Astrocyte of the spinal cord (primary cell): Measurements from ENCODE around the gene MKRN1.
"Not testable (repeated sequence)": the region's sequence is repeated elsewhere in the genome, so short reads cannot be mapped to it uniquely, and the experiment has no call there.

Source experiments
- DNase-seq: peaks from one replicate; pipeline ENCODE4 v3.0.0; 2011; ENCODE audit warnings: low read depth, low spot score
- H3K4me3 ChIP-seq: 2 replicates; pipeline ENCODE4 v1.5.1; 2011; ENCODE audit warnings: low read depth, mild to moderate bottlenecking, low read length, moderate library complexity
- in situ Hi-C: cut with HindIII; loops from 2 replicates; pipeline ENCODE4 v1.10.0; 2017; ENCODE audit warnings: low sequenced_read_pairs
- TF ChIP-seq, protein P1 (sequence below): IDR thresholded peaks from 2 replicates; pipeline ENCODE4 v1.5.1; 2012; ENCODE audit warnings: low read depth, mild to moderate bottlenecking, low read length, inconsistent platforms

Gene MKRN1

DNA sequence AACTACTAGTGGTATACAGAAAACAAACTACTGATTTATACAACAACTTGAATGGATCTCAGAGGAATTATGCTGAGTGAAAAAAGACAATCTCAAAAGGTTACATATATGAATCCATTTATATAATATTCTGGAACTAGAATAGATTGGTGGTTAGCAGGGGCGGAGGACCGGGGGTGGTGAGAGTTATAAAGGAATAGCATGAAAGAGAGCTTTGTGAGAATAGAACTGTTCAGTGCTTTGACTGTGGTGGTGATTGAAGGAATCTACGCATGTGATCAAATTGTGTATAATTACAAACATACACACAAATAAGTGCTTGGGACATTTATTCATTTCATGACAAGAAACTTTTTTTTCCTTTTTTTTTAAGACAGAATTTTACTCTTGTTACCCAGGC lies 55.8 kb downstream of the MKRN1 start:
- in situ Hi-C loops, result no loop called here
- TF ChIP-seq, protein P1, sequence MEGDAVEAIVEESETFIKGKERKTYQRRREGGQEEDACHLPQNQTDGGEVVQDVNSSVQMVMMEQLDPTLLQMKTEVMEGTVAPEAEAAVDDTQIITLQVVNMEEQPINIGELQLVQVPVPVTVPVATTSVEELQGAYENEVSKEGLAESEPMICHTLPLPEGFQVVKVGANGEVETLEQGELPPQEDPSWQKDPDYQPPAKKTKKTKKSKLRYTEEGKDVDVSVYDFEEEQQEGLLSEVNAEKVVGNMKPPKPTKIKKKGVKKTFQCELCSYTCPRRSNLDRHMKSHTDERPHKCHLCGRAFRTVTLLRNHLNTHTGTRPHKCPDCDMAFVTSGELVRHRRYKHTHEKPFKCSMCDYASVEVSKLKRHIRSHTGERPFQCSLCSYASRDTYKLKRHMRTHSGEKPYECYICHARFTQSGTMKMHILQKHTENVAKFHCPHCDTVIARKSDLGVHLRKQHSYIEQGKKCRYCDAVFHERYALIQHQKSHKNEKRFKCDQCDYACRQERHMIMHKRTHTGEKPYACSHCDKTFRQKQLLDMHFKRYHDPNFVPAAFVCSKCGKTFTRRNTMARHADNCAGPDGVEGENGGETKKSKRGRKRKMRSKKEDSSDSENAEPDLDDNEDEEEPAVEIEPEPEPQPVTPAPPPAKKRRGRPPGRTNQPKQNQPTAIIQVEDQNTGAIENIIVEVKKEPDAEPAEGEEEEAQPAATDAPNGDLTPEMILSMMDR, result no peak
- no peak for DNase-seq
- H3K4me3 ChIP-seq, result no peak overlapping the region

DNA sequence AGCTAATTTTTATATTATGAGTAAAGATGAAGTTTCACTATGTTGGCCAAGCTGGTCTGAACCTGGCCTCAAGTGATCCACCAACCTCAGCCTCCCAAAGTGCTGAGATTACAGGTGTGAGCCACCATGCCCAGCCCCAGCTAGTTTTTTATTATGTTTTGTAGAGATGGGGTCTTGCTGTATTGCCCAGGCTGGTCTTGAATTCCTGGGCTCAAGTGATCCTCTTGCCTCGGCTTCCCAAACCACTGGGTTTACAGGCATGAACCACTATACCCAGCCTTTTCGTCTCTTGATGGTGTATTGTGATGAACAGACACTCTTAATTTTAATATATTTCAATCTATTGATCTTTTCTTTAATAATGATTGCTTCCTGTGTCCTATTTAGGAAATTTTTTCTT lies 57.8 kb downstream of the MKRN1 start:
- in situ Hi-C loops, result no loop called here
- H3K4me3 ChIP-seq, result no peak overlapping the region
- DNase-seq, result no peak
- TF ChIP-seq, protein P1, result no peak

DNA sequence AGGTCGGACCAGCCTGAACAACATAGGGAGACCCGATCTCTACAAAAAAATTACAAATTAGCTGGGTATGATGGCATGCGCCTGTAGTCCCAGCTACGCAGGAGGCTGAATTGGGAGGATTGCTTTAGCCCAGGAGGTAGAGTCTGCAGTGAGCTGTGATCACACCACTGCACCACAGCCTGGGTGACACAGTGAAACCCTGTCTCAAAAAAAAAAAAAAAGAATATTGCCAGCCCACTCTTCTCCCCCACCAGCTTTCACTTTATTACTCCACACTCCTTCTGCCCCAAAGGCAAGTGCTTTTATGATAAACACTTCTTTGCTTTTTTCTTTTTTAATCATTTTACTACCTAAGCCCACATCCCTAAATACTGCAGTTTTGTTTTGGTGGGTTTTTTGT lies 60.7 kb downstream of the MKRN1 start:
- H3K4me3 ChIP-seq, result no peak overlapping the region
- no peak for DNase-seq
- TF ChIP-seq, protein P1, result no peak
- in situ Hi-C loops, result no loop called here

DNA sequence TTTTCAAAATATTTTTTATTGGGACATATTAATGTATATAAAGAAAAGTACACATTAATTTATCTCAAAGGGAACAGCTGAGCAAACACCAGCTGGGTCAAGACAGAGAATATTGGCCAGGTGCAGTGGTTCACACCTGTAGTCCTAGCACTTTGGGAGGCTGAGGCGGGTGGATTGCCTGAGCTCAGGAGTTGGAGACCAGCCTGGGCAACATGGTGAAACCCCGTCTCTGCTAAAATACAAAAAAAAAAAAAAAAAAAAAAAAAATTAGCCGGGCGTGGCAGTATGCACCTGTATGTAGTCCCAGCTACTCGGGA lies 61.2 kb downstream of the MKRN1 start:
- DNase-seq, in situ Hi-C loops, H3K4me3 ChIP-seq: not testable (repeated sequence)

DNA sequence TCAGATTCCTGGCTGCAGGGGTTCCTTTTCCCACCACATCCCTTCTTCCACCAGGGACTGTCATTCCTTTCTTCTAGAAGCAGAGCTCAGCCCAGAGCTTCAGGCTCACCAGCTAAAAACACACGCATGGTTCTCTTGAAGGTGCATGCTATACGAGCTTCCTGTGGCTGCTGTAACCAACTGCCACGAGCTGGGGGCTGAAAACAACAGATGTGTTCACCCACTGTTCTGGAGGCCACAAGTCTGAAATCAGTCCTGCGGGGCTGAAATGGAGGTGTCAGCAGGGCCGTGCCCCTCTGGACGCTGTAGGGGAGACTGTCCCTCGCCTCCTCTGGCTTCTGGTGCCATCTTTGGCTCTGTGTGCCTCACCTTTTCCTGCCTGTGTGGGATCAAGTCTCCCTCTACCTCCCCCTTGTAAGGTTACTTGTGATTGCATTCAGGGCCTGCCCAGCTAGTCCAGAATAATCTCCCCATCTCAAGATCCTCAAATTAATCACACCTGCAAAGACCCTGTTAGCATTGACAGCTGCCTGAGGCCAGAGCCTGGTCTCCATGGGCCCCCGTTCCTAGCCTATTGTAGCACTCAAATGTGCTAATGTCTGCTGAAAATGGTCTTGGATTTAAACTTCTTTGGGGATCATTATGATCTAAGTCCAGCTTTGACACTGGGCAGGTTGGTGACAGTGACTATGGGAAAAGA lies 61.7 kb downstream of the MKRN1 start:
- in situ Hi-C loops, result no loop called here
- DNase-seq, result no peak
- TF ChIP-seq, protein P1, result no peak
- H3K4me3 ChIP-seq, result no peak overlapping the region

DNA sequence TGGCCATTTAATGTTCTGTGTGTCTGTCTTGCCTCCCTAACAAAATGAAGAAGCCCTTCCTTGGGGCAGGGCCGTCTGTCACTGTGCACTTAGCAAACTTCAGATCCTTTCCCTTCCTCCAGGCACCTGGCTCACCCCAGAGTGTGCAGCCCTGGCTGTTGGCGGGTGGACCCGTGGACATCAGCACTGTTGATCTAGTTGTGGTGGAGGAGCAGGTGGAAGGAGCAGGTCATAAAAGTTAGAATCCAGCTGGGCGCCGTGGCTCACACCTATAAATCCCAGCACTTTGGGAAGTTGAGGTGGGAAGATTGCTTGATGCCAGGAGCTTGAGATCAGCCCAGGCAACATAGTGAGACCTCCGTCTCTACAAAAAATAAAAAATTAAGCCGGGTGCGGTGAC lies 62.7 kb downstream of the MKRN1 start:
- no peak for DNase-seq
- in situ Hi-C loops, result no loop called here
- H3K4me3 ChIP-seq, result no peak overlapping the region
- TF ChIP-seq, protein P1, result no peak

DNA sequence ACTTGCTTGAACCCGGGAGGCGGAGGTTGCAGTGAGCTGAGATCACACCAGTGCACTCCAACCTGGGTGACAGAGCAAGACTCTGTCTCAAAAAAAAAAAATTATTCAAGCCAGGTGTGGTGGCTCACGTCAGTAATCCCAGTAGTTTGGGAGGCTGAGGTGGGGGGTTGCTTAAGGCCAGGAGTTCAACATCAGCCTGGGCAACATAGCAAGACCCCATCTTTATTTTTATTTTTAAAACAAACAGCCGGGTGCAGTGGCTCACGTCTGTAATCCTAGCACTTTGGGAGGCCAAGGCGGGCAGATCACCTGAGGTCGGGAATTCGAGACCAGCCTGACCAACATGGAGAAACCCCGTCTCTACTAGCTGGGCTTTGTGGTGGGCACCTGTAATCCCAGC lies 63.5 kb downstream of the MKRN1 start:
- H3K4me3 ChIP-seq, in situ Hi-C loops, DNase-seq: not testable (repeated sequence)

DNA sequence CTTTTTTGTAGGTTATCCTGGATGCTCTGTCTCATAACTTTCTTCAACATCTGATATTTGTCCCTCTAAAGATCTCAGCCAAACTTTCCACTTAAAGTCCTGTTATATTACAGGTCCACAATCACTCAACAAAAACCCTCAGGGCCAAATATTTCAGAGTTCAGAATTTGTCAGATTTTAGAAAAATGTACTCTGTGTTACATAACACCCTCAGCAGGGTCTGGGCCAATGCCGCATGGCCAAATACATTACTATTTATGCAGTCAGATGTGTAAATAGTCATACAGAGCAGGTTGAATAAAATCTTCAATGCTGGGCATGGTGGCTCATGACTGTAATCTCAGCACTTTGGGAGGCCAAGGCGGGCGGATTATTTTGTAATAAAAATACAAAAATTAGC lies 63.9 kb downstream of the MKRN1 start:
- H3K4me3 ChIP-seq, result no peak overlapping the region
- in situ Hi-C loops, result no loop called here
- DNase-seq, result no peak
- TF ChIP-seq, protein P1, result no peak
